ENCODE results near the gene SLC16A7.

DNA sequence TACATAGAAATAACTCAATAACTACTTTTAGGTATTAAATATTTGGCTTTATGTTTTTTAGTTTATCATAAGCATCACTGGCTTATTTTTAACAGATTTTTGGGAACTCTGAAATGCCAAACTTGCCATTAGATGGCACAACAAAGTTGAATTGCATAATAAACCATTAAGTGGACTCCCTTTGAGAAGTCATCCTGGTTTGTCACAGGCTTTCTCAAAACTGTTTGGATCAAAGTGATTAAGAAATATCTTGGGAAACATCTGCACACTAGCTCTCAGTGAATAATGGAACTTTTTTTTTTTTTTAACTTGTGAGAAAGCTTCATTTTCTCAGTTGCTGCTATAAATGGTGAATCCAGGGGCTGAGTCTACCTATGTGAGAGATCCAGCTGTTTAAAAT lies 4.3 kb downstream of the SLC16A7 start:
- TF ChIP-seq CTCF (IDR thresholded peaks at IDR 0.05; ENCODE audit: low read depth, low read length) (no peak), POLR2A (IDR thresholded peaks at IDR 0.05; ENCODE audit: extremely low read depth, insufficient read length) (no peak)
